ENCODE measurements around the gene ANKRD60.
A peak's percentile ranks its signal among the peaks of the same experiment; 100 is the strongest.

ANKRD60 gene

DNA sequence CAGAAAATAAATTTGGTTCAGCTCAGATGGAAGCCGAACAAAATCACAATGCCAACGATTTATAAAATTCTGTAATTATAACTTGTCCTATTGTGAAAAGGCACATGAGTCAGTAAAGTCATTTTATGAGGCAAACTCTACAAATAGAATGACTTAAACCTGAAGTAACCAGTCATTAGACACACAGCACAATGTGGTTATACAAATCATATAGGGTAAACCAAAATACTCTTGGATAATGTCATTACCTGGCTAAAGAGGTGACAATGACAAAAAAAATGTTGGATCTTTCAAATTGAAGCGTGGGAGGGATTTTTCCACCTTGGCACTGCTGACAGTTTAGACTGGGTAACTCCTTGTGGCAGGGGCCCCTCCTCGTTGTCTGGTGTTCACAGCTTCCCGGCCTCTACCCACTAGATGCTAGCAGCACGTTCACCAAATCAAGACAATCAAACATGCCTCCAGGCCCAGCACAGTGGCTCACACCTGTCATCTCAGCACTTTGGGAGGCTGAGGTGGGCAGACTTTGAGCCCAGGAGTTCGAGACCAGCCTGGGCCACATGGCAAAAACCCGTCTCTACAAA, 5.0 kb downstream of the ANKRD60 start:
- DNase-seq (ENCODE audit: low read depth): no peak

DNA sequence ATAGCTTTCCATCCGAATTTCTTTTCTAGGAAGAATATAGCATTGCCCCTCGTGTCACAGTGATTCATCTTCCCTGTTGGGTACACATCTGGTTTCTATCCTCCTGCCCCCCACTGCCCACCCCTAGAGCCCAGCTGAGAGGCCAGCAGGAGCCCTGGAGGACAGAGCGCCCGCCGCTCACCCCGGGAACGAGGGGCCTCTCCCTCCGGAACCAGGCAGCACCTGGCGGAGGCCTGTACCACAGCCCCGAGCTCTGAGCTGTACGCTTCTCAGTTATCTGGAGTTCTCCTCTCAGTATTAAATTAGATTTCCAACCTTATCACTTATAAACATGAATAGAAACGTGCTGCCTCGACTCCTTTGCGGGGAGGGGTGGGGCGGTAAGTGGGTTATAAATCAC, 6.0 kb downstream of the ANKRD60 start:
- DNase-seq (ENCODE audit: low read depth): no peak

DNA sequence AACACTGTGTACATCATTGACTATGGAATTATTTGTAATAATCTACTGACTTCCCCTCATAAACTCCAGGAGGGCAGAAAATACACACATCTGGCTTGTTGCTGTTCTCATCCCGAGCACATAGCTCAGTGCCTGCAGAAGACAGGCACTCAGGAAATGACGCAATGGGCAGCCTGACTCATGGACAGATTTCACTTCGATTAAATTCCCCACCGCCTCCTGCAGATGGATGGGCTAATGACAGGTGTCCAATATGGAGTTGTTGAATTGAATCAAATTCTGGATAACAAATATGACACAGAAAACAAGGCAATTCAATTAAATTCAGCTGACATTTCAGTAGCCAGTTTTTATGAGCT, 9.1 kb downstream of the ANKRD60 start:
- no peak for DNase-seq (ENCODE audit: low read depth)

DNA sequence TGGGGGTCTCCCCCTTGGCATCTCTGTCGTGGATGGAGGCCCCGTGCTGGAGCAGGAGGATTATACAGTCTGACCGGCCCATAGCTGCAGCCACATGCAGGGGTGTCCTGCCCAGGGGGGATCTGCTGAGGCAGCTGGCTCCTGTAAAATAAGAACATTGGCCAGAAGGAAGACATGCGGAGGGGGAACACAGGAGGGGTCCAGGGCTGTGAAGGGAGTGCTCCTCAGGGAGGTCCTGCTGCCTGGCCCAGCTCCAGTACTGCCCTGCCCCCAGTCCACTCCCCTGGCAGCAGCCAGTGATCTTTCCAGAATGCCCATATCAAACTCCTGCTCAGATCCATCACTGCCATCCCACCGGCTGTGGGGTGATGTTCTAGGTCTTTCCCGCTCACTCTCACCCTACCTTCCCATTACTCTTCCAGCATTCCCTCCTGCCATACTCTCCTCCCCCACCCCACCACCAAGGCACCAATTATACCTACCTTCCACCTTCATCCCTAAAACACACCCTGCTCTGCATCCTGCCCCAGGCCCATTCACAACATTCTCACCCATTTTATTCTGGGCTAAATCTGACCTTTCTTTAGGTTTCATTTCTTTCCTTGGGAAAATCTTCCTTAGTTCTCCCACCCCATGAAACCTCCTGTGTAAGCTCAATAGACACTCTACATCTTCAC, 9.7 kb downstream of the ANKRD60 start:
- no peak for DNase-seq (ENCODE audit: low read depth)

DNA sequence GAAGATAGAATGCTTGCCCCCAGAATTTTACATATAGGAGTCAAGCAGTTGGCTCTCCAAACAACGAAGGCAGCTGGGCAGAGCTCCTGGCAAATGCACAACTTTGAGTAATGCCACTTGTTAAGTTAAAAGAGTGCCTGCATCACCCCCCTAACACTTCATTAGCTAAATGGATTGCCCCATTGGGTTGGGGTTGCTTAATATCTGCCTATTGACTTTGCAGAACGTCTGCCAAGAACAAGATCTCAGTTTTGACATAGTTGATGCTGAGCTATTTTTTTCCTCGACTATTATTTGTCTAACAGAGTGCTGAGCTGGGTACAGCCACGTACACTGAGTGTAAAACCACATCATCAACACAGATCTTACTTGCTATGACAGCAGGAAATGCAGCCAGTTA, 12.1 kb downstream of the ANKRD60 start:
- no peak for DNase-seq (ENCODE audit: low read depth)

DNA sequence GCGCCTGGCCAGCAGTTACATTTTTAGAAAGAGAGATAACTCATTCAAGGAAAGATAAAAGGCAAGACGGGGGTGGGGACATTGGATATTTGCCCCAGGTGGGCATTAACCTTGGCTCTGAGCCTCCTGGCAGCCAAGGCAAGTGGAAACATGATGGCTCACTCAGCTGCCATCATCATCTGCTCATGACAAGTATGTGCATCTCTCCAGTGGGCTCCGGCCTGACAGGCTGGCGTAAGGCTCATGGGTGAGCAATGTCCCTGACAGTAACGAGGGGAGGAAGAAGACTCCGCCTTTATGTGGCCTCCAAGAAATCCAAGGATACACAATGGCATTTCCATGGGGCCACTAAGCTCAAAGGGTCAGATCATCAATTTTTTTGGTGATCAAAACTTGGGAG, 13.3 kb downstream of the ANKRD60 start:
- DNase-seq (ENCODE audit: low read depth): no peak

DNA sequence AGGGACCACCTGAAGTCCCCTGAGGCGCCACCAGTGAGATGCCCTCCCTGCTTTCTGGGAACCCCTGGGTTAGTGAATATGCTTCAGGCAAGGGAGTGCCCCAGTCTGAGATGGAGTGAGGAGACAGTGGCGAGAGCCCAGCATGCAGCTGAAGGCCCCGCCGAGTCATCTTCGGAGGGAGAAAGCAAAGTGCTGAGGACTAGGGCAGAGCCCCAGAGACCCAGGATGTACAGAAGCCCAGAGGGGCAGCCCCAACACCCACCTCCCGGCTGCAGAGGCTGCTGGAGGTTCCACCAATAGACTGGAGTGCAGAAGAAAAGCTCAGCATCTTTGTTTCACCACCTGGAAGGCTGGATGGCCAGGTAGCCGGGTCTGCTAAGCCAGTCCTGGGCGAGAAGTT, 14.1 kb downstream of the ANKRD60 start:
- DNase-seq (ENCODE audit: low read depth): no peak

DNA sequence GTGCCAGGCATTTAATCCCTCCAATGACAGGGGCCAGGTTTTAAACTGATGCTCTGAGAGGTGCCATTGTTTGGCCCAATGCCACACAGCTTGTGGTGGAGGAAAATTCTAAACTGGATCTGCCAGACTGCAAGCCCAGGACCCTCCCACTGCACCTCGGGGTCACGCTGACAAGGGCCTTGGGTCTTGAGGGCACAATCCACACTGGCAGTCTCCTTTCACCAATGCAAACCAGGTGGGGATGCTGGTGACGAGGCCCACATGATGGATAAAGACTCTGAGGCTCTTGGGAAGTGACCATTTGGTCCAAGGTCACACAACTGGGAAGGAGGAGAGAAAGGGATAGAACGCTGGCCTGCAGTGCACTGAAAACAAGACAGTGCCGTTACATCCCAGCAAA, 14.7 kb downstream of the ANKRD60 start:
- DNase-seq (ENCODE audit: low read depth): no peak

DNA sequence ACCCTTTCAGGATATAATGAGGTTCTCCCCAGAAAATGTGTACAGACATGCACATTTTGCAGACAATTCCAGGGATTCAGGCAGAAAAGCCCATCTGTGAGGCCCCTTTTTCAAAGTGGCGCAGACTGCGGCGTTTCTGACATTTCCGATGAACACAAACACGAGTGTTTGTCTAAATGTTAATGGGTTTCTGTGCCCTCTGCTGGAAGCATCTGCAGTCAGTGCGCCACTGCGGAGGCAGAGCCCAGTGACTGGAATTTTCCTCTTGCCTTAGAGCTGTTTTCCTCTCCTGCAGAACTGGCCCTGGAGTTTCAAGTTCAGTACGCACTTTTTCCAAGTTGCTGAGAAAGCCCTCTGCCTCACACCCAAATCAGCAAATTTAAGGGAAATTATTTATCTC, 15.3 kb downstream of the ANKRD60 start:
- no peak for DNase-seq (ENCODE audit: low read depth)

DNA sequence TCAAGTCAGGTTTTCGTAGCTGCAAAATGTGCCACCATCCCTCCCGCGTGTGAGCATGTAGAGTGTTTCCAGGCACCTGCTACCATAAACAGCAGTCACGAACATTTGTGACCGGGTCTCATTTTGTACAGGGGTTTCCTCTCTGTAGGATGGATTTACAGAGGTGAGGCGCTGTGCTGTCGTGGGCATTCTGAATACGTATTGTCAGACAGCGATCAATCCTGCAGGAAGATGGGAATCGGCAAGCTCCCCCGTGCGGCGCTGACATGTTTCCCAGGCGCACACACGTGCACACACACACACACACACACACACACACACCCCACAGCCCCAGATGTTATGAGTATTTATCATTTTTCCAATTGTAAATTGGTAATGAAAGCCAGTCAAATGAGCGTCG, 15.8 kb downstream of the ANKRD60 start:
- DNase-seq (ENCODE audit: low read depth): no peak

DNA sequence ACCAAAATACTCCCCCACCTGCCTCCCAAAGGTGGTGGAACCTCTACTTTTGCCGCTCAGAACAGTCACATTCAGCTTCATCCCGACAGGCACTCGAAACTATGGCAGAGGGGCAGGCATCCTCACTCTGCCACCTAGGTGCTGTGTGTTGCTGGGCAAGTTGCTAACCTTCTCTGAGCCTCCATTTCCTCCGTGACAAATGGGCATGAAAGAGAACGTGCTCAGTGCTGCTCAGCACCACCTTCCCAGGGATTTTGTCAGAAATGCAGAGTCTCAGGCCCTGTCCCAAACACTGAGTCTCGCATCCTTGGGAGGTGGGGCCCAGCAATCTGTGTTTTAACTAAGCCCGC, 18.1 kb downstream of the ANKRD60 start:
- no peak for DNase-seq (ENCODE audit: low read depth)

DNA sequence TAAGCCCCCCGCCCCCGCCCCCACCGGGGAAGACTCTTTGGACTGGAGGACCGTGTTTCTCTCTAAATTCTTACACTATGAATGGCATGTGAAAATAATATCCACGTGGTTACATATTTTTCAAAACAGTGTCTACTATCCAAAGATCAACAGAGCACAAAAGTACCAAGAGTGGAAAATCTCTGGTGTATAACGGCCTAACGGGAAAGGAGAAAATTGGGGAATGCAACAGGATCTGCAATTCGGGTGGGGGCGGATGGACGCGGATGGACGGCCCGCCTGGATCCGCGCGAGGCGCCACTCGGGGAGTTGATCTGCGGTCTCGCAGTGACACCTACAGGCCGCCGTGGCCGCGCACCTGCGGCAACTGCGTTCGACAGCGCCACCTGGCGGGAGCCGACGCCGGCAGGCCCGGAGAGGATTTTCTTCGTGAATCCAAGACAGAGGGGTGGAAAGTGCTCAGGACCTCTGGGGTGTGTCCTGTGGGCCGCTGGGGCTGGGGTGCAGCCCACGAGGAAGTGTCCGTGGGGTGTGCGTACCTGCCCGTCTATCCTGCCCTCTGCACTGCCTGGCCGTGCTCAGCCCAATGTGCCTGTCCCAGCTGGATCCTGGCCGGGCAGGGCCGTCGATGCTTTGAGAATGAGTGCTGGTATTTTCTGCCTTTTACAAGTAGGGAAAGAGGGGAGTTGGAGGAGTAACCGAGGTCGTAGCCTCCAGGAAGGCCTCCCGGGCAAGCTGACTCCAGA, 18.6 kb downstream of the ANKRD60 start:
- peak; percentile 94 for DNase-seq (ENCODE audit: low read depth)

DNA sequence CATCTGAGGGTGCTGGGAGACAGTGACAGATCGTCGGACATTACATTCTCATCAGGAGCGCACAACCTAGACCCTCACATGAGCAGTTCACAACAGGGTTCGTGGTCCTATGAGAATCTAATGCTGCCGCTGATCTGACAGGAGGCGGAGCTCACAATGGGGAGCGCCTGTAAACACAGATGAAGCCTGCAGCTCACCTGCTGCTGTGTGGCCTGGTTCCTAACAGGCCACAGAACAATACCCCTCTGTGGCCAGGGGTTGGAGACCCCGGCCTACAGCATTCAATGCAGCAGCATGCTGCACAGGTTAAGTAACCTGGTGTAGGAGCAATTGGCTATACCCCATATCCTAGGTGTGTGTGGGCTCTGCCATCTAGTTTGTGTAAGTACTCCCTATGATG, 19.5 kb downstream of the ANKRD60 start:
- no peak for DNase-seq (ENCODE audit: low read depth)

DNA sequence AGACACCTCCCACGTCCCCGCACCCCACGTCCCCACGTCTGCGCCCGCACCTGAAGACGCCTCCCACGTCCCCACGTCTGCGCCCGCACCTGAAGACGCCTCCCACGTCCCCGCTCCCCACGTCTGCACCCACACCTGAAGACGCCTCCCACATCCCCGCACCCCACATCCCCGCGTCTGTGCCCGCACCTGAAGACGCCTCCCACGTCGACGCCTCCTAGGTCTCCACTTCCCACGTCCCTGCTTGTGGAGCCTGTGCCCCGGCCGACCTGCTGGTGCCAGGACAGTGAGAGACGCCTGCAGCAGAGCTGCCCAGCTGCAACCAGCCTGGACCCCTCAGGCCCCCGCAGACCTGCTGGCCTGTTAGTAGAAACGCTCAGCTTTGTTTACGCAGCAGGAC, 22.6 kb downstream of the ANKRD60 start:
- DNase-seq (ENCODE audit: low read depth): no peak

DNA sequence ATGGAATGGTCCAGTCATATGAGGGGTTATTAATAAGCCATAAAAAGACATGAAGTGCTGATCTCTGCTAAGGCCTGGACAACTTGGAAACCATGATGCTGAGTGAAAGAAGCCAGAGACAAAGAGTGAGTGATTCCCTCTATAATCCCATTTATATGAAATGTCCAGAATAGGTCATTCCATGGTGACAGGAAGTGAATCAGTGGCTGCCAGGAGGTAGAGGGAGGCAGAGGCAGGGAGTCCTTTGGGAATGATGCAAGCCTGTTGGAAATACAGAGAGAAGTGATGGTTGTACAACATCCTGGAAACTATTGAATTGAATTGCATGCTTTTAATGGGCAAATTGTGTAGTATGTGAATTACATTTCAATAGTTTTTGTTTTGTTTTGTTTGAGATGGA, 26.4 kb downstream of the ANKRD60 start:
- no peak for DNase-seq (ENCODE audit: low read depth)

DNA sequence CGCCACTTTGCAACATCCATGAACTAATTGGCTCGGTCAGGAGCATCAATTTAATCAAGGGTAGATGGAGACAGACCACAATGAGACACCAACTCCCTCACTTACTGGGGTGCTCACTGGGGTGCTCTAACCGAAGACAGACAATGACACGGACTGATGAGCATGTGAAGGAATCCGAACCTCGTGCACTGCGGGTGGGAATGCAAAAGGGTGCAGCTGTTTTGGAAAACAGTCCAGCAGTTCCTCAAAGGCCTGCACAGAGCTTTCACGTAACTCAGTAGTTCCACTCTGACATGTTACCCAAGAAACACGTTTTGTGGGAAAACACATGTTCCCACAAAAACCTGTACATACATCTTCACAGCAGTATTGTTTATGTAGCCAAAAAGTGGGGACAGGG, 26.8 kb downstream of the ANKRD60 start:
- no peak for DNase-seq (ENCODE audit: low read depth)

DNA sequence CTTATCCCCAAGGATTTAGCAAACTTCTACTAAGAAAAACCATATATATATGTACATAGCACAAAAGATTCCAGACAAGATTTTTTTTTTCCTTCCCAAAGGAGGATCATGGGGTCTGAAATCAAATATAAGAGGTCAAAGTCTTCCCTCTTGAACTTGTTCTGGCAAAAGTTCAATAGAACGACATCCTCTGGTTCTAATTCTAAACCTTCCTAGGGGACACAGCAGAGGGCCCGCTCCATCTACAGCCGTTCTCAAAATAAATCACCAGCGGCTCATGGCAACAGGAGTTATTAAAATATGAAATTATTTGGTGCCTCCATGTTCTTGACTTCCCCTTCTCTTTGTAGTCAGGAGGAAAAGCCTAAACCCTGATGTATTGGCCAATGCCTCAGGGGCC, 29.0 kb downstream of the ANKRD60 start:
- no peak for DNase-seq (ENCODE audit: low read depth)

DNA sequence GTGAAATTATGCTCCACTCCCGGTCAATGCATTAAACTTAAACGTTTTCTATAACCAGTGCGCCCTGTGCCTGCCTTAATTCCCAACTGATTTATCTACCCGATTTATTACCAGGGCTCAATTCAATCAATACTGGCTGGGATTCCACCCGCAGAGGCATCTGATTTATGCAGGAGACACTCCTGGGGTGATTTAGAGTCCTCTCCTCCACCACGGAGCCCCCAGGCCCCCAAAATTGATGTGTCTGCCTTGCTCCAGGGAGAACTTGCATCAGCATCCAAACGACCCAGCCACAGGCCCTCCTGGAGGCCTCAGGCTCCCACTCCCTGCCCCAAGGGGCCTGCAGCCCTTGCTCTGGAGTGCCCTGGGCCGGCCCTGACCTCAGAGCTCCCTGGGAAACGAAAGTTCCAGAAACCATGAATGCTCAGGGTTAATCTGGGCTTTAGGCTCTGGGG, 29.5 kb downstream of the ANKRD60 start:
- DNase-seq (ENCODE audit: low read depth): no peak

DNA sequence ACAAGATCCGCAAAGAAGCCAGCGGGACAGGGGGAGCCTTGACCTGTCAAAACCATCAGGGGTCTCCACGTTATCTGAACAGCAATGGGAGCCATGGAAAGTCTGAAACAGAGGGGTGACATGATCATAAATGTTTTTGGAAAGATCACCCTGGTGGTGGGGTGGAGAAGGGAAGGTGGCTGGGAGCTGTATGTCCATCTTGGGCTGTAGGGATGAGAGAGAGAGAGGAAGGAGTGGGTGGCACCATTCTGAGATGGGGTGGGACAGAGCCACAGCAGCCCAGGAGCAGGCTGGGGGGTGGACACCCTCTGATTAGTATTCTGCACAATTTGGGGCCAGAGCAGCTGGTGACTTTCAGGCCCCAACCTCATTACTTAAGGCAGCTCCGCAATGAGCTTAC, 30.1 kb downstream of the ANKRD60 start:
- no peak for DNase-seq (ENCODE audit: low read depth)

DNA sequence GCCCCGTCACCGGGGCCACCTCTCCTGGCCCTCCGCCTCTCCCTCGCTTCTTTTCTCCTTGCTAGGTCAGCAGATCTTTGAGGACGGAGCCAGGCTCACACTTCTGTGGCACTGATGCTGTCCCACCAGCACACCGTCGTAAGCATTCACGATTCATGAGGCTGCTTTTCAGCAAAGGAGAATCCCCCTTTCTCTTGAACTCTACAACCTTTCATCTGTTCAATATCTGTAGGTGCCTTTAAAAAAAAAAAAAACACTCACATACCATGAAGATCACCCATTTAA, 31.3 kb downstream of the ANKRD60 start:
- no peak for DNase-seq (ENCODE audit: low read depth)

DNA sequence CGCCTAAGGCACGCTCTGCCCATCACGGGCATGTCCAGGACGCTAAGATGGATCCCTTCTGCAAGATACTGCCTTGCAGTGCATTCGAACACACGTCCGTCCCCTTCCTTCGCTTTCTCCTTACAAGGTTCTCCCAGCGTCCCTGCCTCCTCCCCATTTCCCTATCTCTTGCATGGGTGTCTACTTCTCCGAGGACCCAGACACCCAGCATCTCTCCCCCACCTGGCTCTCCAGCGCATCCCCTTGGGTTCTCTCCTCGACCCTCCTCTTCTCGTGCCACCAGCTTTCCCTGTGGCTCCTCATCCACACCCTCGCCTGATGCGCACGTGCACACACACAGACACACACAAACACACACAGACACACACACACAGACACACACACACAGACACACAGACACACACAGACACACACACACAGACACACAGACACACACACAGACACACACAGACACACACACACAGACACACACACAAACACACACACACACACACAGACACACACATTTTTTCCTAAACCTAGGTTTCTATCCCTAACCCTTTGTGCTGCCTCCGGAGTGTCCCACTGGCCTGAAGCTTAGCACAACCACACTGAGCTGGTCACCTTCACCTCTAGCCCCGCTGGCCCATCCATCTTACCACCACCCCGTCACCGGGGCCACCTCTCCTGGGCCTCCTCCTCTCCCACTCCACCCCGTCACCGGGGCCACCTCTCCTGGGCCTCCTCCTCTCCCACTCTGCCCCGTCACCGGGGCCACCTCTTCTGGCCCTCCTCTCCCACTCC, 31.9 kb downstream of the ANKRD60 start:
- no peak for DNase-seq (ENCODE audit: low read depth)

DNA sequence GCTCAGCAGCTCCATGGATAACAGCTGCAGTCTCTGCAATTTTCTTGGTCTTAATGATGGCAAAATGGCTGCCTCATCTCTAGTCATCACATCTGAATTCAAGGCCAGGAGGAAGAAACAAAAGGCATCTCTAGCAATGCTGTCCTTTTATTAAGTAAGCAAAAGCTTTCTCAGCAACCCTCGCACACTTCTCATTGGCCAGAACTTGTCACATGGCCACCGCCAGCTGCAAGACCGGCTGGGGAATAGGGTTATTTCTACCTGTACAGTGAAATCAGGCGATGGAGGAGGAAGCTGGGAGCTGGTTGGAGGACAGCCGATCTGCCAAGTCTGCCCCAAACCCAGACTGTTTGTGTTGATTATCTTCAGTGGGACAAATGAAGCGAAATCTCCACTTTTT, 33.4 kb downstream of the ANKRD60 start:
- no peak for DNase-seq (ENCODE audit: low read depth)

DNA sequence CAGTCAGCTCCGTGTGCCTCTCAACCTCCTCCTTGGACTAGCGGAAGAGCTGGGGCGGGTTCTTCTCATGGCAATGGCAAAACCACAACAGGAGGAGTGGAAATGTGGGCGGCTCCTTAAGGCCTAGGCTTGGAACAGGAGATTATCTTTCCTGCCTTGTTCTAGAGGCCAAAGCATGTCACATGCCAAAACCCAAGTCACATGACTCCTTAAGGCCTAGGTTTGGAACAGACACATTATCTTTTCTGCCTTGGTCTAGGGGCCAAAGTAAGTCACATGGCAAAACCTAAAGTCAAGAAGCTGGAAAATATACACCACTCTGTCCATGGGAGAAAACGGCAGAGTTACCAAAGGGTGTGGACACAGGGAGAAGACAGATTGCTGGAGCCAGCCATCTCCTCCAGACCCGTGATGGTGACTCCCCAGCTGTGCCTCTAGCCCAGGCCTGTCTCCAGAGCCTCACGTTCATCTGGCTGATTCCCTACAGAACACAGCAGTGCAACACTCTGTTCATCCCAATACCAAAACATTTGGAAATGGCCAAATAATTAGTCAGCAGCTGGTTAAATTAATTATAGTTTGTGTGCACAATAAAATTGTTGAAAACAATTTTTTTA, 34.2 kb downstream of the ANKRD60 start:
- no peak for DNase-seq (ENCODE audit: low read depth)
